Inflammatory macrophage (primary cell): Measurements from ENCODE around the gene CNRIP1.

Experiments
- DNase-seq, 2 donors: peaks; one replicate each; pipeline ENCODE4 v3.0.0-alpha.2; 2020 to 2022

CNRIP1 gene

DNA sequence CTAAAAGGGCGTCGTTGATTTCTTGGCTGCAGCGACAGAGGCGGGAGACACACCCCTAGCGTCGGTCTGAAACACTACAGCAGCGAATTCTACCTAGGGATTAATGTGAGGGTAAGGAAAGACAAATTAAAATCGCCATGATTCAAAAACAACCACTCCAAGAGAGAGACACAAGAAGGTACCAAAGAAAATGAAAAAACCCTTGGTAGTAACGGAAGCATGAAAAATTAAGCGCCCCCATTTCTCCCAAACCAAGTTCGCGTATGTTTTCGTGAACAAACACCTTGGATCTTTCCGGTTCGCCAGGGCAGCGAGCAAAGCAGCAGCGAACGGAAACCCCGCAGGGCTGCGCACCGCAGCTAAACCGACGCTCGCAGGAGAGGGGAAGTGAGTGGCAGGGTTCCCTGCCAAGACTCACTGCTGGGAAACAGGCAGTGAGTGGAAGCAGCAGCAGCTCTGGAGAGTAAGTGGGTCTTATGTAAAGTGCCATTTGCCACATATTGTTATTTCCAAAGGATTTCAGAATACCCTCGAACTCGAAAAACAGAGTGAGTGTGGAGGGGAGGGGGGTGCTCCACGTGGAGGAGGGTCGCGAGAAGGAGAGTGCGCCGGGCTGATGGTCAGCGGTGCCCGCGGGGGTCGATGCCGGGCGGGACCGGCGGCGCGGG is 68.4 kb downstream of the CNRIP1 start:
- DNase-seq = peak; percentile 82 to 86

GRCh38 chr2:68250652-68251186 is 69.0 kb downstream of the CNRIP1 start:
- DNase-seq = no peak

- DNase-seq = peak; percentile 33 to 58
These were observed 69.6 kb downstream of the CNRIP1 start for GRCh38 chr2:68250196-68250595.

GRCh38 chr2:68248806-68249205 is 70.9 kb downstream of the CNRIP1 start:
- no peak for DNase-seq

DNA sequence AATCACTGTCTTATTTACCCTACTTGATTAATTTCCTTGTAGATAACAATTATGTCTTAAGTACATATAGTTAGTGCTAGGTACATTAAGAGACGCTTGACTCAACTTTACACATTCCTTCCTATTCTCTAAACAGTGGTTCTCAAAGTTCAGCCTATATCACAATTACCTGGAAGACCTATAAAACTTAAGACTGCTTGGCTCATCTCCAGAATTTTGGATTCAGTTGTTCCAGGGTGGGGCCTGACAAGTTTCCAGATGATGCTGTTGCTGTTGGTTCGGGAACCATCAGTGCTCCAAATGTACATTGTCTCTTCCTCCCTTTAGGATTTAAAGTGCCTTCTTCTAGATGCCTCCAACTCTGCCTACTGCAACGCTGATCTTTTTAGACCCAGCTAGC is 71.4 kb downstream of the CNRIP1 start:
- no peak for DNase-seq

GRCh38 chr2:68246396-68246795 is 73.4 kb downstream of the CNRIP1 start:
- DNase-seq = no peak

DNA sequence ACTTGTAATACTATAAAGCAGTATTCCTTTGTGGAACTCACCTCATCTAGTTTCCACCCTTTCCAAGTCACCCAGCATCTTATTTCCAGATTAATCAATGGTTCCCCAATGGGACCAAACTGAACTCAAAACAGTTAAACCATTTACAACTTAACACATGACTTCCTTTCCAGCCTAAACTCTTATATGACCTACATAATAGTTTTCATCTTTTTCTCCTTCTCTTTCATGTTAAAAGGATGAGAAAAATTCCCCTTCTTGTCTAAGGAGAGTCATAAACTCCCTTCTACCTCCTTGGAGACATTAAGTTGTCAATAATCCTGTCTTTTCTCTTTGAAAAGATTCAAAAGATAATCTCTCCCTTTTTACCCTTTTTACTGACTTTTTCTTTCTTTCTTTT is 74.1 kb downstream of the CNRIP1 start:
- DNase-seq = no peak

- DNase-seq = no peak
These were observed 74.7 kb downstream of the CNRIP1 start for GRCh38 chr2:68245066-68245465.

GRCh38 chr2:68244456-68244855 is 75.3 kb downstream of the CNRIP1 start:
- DNase-seq = no peak
